Epidermal melanocyte (primary cell): Measurements from ENCODE around the gene IFNL4.
"Not testable (repeated sequence)": the region's sequence is repeated elsewhere in the genome, so short reads cannot be mapped to it uniquely, and the experiment has no call there.

ENCODE experiments used
- DNase-seq: peaks from one replicate; pipeline ENCODE4 v3.0.0; 2011; ENCODE audit warnings: low spot score; ENCODE audit not compliant: insufficient read length

IFNL4 gene

DNA sequence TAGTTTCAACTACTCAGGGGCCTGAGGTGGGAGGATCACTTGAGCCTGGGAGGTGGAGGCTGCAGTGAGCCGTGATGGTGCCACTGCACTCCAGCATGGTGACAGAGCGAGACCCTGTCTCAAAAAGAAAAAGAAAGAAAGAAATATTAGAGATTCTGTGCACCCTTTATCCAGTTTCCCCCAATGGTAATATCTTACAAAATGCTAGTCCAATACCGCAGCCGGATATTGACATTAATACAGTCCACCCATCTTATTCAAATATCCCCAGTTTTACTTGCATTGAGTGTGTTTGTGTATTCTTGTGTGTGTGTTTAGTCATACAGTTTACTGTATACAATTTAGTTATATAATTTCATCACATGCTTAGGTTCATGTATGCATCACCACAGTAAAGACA, 8.6 kb upstream of the IFNL4 start:
- DNase-seq = no peak

DNA sequence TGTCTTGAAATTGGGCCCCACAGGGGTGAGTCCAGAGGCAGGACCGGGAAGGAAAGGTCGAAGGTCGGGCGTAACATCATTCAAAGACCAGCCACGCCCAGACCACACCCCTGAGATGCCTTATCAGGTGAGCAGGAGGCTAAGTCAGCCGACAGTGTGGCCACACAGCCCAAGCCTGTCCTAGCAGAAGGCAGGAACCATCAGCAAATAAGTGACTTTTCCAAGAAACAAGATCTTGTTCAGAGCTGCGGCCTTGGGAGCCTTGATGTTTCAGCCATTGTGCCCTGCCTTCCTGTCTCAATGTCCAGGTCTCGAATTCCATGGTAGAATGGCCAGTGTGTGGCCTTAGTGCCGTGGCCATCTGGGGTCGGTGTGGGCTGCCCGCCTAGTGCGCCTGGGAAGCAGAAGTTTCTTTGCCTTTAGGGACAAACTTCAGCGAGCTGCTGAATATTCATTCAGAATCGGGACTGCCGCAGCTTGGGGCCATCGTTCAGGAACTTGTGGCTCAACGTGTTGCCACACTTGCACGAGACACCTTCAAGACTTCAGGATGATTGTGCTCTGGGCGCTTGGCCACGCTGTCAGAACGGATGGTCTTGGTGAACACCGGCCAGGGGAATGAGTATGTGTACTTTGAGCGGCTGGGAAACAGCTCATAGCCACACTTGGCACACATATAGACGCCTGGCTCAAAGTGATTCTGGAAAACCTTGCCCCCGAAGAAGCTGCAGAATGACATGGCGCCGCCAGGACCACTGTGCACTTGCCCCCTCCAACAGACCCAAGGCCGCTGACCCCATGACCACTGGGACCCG, 6.1 kb upstream of the IFNL4 start:
- DNase-seq = no peak

DNA sequence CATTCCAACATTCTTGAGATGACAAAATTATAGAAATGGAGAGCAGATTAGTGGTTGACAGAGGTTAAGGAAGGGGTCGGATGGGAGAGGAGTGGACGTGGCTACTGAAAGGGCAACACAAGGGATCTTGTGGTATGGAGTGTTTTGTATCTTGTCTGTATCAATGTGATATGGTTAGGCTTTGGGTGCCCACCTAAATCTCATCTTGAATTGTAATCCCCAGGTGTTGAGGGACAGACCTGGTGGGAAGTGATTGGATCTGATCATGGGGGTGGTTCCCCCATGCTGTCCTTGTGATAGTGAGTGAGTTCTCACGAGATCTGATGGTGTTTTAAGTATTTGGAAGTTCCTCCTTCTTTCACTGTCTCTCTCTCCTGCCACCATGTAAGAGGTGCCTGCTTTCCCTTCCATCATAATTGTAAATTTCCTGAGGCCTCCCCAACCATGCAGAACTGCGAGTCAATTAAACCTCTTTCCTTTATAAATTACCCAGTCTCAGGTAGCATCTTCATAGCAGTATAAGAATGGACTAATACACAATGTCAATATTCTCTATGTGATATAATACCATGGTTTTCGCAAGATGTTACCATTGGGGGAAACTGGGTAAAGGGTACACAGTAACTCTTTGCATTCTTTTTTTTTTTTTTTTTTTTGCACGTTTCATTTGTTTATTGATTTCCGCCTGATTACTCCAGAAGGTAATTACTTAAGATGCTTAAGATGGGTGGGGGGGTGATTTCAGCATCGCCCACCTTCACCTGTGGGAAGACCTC, 4.9 kb upstream of the IFNL4 start:
- DNase-seq = no peak

GRCh38 chr19:39252458-39252857, 3.8 kb upstream of the IFNL4 start:
- no peak for DNase-seq

- DNase-seq = no peak
These were observed 3.2 kb upstream of the IFNL4 start for GRCh38 chr19:39251846-39252245.

GRCh38 chr19:39251081-39251480, 2.4 kb upstream of the IFNL4 start:
- no peak for DNase-seq

GRCh38 chr19:39247701-39248664, 673 bp downstream of the IFNL4 start:
- no peak for DNase-seq

DNA sequence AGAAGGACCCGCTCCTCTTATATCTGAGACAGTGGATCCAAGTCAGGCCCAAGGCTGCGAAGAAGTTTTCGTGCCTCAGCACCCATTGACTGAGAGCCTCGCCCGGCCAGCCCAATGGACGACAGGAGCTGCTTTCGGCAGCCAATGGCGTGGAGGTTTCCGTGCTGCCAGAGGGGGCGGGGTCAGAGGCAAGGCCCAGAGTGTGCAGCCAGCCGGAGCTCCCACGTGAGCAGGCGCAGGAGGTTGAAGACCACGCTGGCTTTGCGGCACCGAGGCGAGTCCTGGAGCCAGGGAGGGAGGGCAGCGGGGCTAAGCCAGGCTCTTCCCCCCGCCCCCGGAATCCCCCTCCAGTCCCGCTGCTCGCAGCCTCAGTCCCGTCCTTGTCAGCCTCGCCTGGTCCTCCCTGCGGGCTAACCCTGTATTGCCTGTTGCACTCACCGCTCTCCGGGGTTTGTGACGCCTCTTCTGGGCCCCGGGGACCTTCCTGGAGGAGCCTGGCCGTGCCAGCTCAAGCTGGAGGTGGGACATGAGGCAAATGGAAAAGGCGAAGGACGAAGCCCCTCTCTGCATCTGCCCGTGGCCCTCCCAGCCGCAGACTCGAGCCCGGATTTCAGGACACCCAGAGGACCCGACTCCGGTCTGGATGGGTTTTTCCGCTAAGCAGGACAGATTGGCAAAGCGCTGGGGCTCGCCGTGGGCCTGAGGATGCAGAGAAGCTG, 1.5 kb downstream of the IFNL4 start:
- DNase-seq = no peak

GRCh38 chr19:39245166-39245565, 3.5 kb downstream of the IFNL4 start:
- not testable (repeated sequence) for DNase-seq

GRCh38 chr19:39244410-39245100, 4.1 kb downstream of the IFNL4 start, which contains the start of gene IFNL3:
TSS of gene IFNL3 (minus strand) at chr19:39245006. CDS start at chr19:39244967, 39 bp downstream.
- not testable (repeated sequence) for DNase-seq

DNA sequence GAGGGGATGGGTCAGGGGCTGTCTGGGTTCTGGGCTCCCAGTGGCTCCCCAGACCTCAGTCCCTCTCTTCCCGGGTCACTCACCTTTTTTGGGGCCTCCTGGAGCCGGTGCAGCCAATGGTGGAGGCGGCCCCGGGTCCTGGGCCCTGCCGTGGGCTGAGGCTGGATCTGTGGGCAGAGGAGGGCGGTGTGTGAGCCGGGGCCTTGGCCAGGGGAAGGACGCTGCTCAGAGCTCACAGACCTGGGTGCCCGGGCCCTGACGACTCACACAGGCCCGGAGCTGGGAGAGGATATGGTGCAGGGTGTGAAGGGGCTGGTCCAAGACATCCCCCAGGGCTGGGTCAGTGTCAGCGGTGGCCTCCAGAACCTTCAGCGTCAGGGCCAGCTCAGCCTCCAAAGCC, 4.9 kb downstream of the IFNL4 start:
- not testable (repeated sequence) for DNase-seq

DNA sequence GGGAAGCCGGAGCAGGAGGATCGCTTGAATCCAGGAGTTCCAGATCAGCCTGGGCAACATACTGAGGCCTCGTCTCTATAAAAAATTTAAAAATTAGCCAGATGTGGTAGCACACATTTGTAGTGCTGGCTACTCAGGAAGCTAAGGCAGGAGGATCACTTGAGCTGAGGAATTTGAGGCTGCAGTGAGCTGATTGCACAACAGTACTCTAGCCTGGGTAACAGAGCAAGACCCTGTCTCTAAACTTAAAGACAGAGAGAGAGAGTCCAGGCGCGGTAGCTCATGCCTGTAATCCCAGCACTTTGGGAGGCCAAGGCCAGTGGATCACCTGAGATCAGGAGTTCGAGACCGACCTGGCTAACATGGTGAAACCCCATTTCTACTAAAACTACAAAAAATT, 8.2 kb downstream of the IFNL4 start:
- DNase-seq = no peak

DNA sequence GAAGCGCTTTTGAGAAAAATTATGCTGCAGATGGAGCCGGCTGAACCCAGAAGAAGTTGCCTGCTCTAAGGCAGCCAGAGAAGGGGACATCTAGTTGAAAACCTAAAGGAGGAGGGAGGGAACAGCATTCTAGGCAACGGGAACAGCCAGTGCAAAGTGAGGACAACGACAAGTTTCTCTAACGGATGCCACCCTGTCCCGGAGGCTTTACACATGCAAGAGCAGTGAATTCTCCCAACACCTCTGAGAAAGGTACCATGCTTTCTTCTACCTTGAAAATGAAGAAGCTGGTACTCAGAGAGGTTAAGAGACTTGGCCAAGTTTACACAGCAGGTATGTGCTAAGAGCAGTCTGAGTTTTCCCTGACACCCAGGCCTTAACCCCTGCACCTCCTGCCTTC, 9.7 kb downstream of the IFNL4 start:
- no peak for DNase-seq

GRCh38 chr19:39238209-39238608, 10.4 kb downstream of the IFNL4 start:
- no peak for DNase-seq

DNA sequence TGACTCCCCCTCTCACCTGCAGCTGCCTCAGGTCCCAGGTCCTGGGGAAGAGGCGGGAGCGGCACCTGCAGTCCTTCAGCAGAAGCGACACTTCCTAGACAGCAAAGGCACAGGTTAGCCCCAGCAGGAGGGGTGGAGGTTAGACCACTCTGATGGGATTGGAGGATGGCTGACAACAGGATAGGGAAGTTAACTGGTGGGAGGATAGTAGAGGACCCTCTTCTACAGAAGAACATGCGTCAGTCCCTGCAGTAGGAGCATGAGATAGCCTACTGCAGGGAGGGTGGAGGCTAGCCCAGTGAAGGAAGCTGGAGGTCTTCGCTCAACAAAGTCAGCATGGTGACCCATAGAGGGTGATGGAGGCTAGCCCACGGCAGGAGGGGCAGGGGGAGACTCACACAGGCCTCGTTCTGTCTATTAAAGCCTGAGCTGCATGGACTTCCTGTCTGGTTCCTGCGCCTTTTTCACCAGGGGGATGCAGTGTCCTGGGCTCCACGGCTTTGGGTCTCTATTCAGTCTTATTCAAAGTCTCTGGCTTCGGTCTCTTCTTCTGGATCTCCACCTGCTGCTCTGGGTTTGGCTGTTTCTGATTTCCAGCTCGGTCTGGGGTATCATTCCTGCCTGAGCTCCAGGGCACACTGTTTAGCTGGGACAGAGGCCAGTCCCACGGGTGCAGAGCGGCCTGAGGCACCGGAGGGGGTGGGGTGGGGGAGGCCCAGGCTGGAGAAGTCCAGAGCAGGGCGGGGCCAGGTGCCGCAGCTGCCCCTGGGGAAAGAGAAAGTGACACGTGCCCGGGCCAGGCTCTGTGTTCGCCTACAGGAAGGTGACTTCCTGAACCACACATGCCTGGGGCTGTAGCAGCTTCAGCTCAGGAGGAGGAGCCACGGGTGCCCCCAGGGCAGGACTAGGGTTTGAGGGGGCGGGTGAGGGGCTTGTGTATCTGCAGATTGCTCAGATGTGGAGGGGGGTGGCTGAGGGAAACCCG, 11.2 kb downstream of the IFNL4 start:
- no peak for DNase-seq

DNA sequence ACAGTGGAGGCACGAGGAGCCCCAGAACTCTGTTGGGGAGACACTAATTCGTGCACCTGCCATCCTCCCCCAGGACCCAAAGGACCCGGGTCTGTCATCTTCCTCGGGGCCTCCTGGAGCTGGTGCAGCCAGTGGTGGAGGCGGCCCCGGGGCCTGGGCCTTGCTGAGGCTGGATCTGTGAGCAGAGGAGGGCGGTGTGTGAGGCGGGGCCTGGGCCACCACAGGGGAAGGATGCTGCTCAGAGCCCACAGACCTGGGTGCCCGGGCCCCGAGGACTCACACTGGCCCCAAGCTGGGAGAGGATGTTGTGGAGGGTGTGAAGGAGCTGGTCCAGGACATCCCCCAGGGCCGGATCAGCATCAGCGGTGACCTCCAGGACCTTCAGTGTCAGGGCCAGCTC, 12.1 kb downstream of the IFNL4 start:
- no peak for DNase-seq

DNA sequence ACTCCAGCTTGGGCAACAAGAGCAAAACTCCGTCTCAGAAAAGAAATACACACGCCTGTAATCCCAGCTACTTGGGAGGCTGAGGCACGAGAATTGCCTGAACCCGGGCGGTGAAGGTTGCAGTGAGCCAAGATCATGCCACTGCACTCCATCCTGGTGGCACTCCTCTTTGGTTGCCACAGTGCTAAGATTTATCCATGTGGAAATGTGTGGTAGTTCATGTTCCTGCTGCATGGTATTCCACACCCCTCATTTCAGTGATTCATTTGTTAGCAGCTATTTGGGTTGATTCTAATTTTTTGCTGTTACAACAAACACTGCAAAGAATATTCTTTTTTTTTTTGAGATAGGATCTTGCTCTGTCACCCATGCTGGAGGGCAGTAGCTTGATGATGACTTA, 15.9 kb downstream of the IFNL4 start:
- DNase-seq = no peak

DNA sequence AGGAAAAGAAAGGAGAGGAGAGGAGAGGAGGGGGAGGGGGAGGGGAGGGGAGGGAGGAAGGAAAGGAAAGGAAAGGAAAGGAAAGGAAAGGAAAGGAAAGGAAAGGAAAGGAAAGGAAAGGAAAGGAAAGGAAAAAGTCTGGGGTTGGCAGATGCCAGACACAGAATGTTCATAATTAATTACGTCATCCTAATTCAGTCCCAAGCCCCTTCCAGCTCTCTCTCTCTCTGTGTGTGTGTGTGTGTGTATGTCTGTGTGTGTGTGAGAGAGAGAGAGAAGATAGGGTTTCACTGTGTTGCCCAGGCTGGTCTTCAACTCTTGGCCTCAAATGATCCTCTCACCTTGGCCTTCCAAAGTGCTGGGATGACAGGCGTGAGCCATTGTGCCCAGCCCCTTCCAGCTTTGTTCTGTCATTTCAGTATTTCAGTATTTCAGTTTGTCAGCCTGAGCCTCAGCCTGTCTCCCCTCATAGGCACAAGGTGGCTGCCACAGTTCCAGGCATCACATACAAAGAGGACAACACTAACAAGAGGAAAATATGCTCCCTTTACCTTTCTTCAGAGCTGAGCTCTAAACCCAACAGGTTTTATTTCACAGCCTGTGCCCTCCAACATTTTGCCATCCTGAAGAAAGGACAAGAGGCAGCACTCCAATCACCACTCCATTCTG, 18.4 kb downstream of the IFNL4 start:
- no peak for DNase-seq
